NCI-H2227 treated with DMSO at 0.1 percent for 48 hours (cell line): Measurements from ENCODE around the gene CERS6.

Experiments
- DNase-seq: peaks from one replicate; lab custom pipeline; 2025; lab: John Stamatoyannopoulos, UW

Gene CERS6

GRCh38 chr2:168602846-168603401, 146.9 kb downstream of the CERS6 start:
- DNase-seq = no peak

GRCh38 chr2:168603439-168603961, 147.4 kb downstream of the CERS6 start:
- DNase-seq = peak; percentile 15

GRCh38 chr2:168604252-168604651, 148.2 kb downstream of the CERS6 start:
- no peak for DNase-seq

- no peak for DNase-seq
Observed at GRCh38 chr2:168607992-168608391, 151.9 kb downstream of the CERS6 start.

GRCh38 chr2:168608796-168609195, 152.7 kb downstream of the CERS6 start:
- DNase-seq = no peak

GRCh38 chr2:168611091-168611490, 155.0 kb downstream of the CERS6 start:
- no peak for DNase-seq

GRCh38 chr2:168611896-168612650, 156.0 kb downstream of the CERS6 start:
- DNase-seq = no peak

- no peak for DNase-seq
Observed at GRCh38 chr2:168612719-168613118, 156.6 kb downstream of the CERS6 start.

- no peak for DNase-seq
Observed at GRCh38 chr2:168613551-168613950, 157.5 kb downstream of the CERS6 start.

GRCh38 chr2:168614172-168615018, 158.3 kb downstream of the CERS6 start:
- DNase-seq = no peak

GRCh38 chr2:168620554-168620953, 164.5 kb downstream of the CERS6 start:
- no peak for DNase-seq

- no peak for DNase-seq
Observed at GRCh38 chr2:168622559-168622958, 166.5 kb downstream of the CERS6 start.

- no peak for DNase-seq
Observed at GRCh38 chr2:168624028-168624427, 168.0 kb downstream of the CERS6 start.

- DNase-seq = no peak
Observed at GRCh38 chr2:168626096-168626495, 170.0 kb downstream of the CERS6 start.

GRCh38 chr2:168626647-168627046, 170.6 kb downstream of the CERS6 start:
- no peak for DNase-seq

GRCh38 chr2:168632709-168633121, 176.6 kb downstream of the CERS6 start:
- DNase-seq = peak; percentile 59

- DNase-seq = peak; percentile 35
Observed at GRCh38 chr2:168633200-168633599, 177.1 kb downstream of the CERS6 start.

GRCh38 chr2:168633895-168634294, 177.8 kb downstream of the CERS6 start:
- no peak for DNase-seq

GRCh38 chr2:168635065-168635577, 179.0 kb downstream of the CERS6 start:
- no peak for DNase-seq

GRCh38 chr2:168639018-168639417, 182.9 kb downstream of the CERS6 start:
- DNase-seq = no peak

- peak; percentile 91 for DNase-seq
Observed at GRCh38 chr2:168639441-168639898, 183.4 kb downstream of the CERS6 start.

- peak; percentile 34 for DNase-seq
Observed at GRCh38 chr2:168640039-168640438, 184.0 kb downstream of the CERS6 start.
